Body of pancreas (tissue), 4 donors: Measurements from ENCODE around the gene MAPK8. TPM values are rescaled to one million over a fixed set of nuclear protein-coding genes. Genes with fewer than 3 reads are reported as not detected.

Experiments
- ATAC-seq: fragments of 150-250 bp; one replicate; pipeline ENCODE4 v1.9.1; 2016
- DNase-seq, 4 donors: peaks; one replicate each; pipeline ENCODE4 v3.0.0-alpha.2; 2019
- H3K27ac ChIP-seq, 4 donors: fragments of 200-600 bp; sonication (generic); 1 replicate in 3 of 4; 2 replicates in 1 of 4; pipeline versions ENCODE4 v1.5.1 to v1.6.1; 2016 to 2019; ENCODE audit warnings: mild to moderate bottlenecking in 1 of 4, mixed read lengths in 1 of 4, moderate library complexity in 1 of 4
- H3K27me3 ChIP-seq, 2 donors: fragments of 200-600 bp; sonication (generic); one replicate each; pipeline ENCODE4 v1.6.0; 2016; ENCODE audit warnings: mild to moderate bottlenecking in 1 of 2
- H3K36me3 ChIP-seq, 2 donors: fragments of 200-600 bp; sonication (generic); replicated peaks in 1 of 2; 2 replicates each; pipeline ENCODE4 v1.5.1; 2016; ENCODE audit warnings: low read depth in 2 of 2; ENCODE audit not compliant: insufficient read depth in 1 of 2
- H3K4me1 ChIP-seq: fragments of 200-600 bp; sonication (generic); one replicate; pipeline ENCODE4 v1.6.0; 2016
- H3K4me3 ChIP-seq, 2 donors: fragments of 200-600 bp; sonication (generic); 1 replicate in 1 of 2; 2 replicates in 1 of 2; pipeline ENCODE4 v1.5.1; 2016 to 2019
- H3K9me3 ChIP-seq, 3 donors: fragments of 200-600 bp; sonication (generic); 1 replicate in 2 of 3; 2 replicates in 1 of 3; pipeline ENCODE4 v1.5.1; 2016
- CTCF ChIP-seq, 7 experiments: fragments of 450-650 bp in 4 of 7; fragments of 200-600 bp in 3 of 7; sonication (generic) in 3 of 7; IDR thresholded peaks; one replicate each; pipeline ENCODE4 v1.5.1; 2016 to 2019; ENCODE audit warnings: antibody characterized with exemption in 7 of 7
- POLR2A ChIP-seq, 3 donors: fragments of 450-650 bp; IDR thresholded peaks; one replicate each; pipeline ENCODE4 v1.6.1; 2016; ENCODE audit warnings: antibody characterized with exemption in 3 of 3, mild to moderate bottlenecking in 2 of 3
- WGBS, 2 donors: methylation state at CpG; one replicate each; pipeline ENCODE4 v1.1.5; 2017; 5-methylcytosine and 5-hydroxymethylcytosine counted together
- intact Hi-C: fragments of 100-400 bp; cut with DNase I; formaldehyde crosslinking; loops from one replicate; pipeline ENCODE4 v1.15.1; 2023
- total RNA-seq, 2 donors: library from RNA; depleted of rRNA; stranded (reverse); fragments of >200 nt; gene quantifications; one replicate each; pipeline ENCODE4 v1.1.0, GENCODE V29; 2016

The MAPK8 gene
- total RNA-seq, 2 donors from 2014 or later = 16.1 to 22.7 TPM

GRCh38 chr10:48406658-48407057, 100.2 kb downstream of the MAPK8 start:
- Histone ChIP-seq H3K4me3 (no peak overlapping the region), H3K27me3 (no peaks in the 10 kb centered on the region), H3K4me1 (no peaks in the 10 kb centered on the region), H3K9me3 (peaks cover 0 to 3% (median 0%) of the 10 kb centered on the region in 3 donors), H3K36me3 (peaks cover 6 to 8% of the 10 kb centered on the region in 2 donors), H3K27ac (no peak overlapping the region)
- TF ChIP-seq POLR2A (IDR thresholded peaks at IDR 0.05) = no peak
- TF ChIP-seq CTCF (IDR thresholded peaks at IDR 0.05) = no peak
- WGBS, 2 donors = 92 to 95% methylated on average over 4 of the region's 4 CpGs
- ATAC-seq (no peak), DNase-seq (no peak)
- intact Hi-C loops = no loop called here

GRCh38 chr10:48410503-48410902, 104.0 kb downstream of the MAPK8 start:
- Histone ChIP-seq H3K4me3 (no peak overlapping the region), H3K27ac (no peak overlapping the region), H3K27me3 (no peaks in the 10 kb centered on the region), H3K4me1 (no peaks in the 10 kb centered on the region), H3K9me3 (peaks cover 0 to 10% (median 3%) of the 10 kb centered on the region in 3 donors), H3K36me3 (peaks cover 4 to 8% of the 10 kb centered on the region in 2 donors)
- ATAC-seq = no peak
- DNase-seq = no peak
- TF ChIP-seq POLR2A (IDR thresholded peaks at IDR 0.05) (no peak), CTCF (IDR thresholded peaks at IDR 0.05) (no peak)
- intact Hi-C loops = no loop called here
- 97 to 98% methylated on average over 6 of the region's 6 CpGs for WGBS, 2 donors

GRCh38 chr10:48411510-48411909, 105.0 kb downstream of the MAPK8 start:
- Histone ChIP-seq H3K9me3 (peaks cover 0 to 10% (median 3%) of the 10 kb centered on the region in 3 donors), H3K27ac (no peak overlapping the region), H3K4me3 (no peak overlapping the region), H3K36me3 (peaks cover 4 to 8% of the 10 kb centered on the region in 2 donors), H3K4me1 (no peaks in the 10 kb centered on the region), H3K27me3 (no peaks in the 10 kb centered on the region)
- 100% methylated on average over 2 of the region's 2 CpGs for WGBS, 2 donors
- TF ChIP-seq POLR2A (IDR thresholded peaks at IDR 0.05) (no peak), CTCF (IDR thresholded peaks at IDR 0.05) (no peak)
- DNase-seq (no peak), ATAC-seq (no peak)
- intact Hi-C loops = no loop called here

- Histone ChIP-seq H3K27me3 (no peaks in the 10 kb centered on the region), H3K9me3 (peaks cover 0 to 10% (median 3%) of the 10 kb centered on the region in 3 donors), H3K4me3 (no peak overlapping the region), H3K36me3 (peaks cover 4 to 8% of the 10 kb centered on the region in 2 donors), H3K4me1 (peaks cover 1% of the 10 kb centered on the region), H3K27ac (no peak overlapping the region)
- ATAC-seq = no peak
- TF ChIP-seq CTCF (IDR thresholded peaks at IDR 0.05) = no peak
- no peak for TF ChIP-seq POLR2A (IDR thresholded peaks at IDR 0.05)
- intact Hi-C loops = no loop called here
- DNase-seq = no peak
- 96 to 99% methylated on average over 3 of the region's 3 CpGs for whole genome bisulfite sequencing, 2 donors
These were observed 105.6 kb downstream of the MAPK8 start for GRCh38 chr10:48412081-48412480.

- peaks cover 4 to 8% of the 10 kb centered on the region in 2 donors for H3K36me3 ChIP-seq
- peaks cover 0 to 10% (median 3%) of the 10 kb centered on the region in 3 donors for H3K9me3 ChIP-seq
- no peak overlapping the region for H3K4me3 ChIP-seq
- no peaks in the 10 kb centered on the region for H3K27me3 ChIP-seq
- peaks cover 4% of the 10 kb centered on the region for H3K4me1 ChIP-seq
- ATAC-seq (no peak), DNase-seq (no peak)
- intact Hi-C loops = no loop called here
- H3K27ac ChIP-seq = no peak overlapping the region
- WGBS, 2 donors = 97 to 99% methylated on average over 4 of the region's 4 CpGs
- TF ChIP-seq POLR2A (IDR thresholded peaks at IDR 0.05) = no peak
- no peak for TF ChIP-seq CTCF (IDR thresholded peaks at IDR 0.05)
These were observed 106.5 kb downstream of the MAPK8 start for GRCh38 chr10:48412933-48413332.
